ENCODE data around the gene TBC1D19.
"Not testable (repeated sequence)": the region's sequence is repeated elsewhere in the genome, so short reads cannot be mapped to it uniquely, and the experiment has no call there.

The TBC1D19 gene

DNA sequence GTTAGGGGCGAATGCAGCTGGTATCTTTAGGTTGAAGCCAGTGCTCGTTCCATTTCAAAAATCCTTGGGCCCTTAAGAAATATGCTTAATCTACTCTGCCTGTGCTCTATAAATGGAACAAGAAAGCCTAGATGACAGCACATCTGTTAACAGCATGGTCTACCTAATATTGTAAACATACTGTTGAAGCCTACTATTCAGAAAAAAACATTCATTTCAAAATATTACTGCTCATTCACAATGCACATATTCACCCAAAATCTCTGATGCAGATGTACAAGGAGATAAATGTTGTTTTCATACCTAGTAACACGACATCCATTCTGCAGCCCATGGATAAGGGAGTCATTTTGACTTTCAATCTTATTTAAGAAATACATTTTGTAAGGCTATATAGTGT, 106.6 kb downstream of the TBC1D19 start:
- no peak for DNase-seq

DNA sequence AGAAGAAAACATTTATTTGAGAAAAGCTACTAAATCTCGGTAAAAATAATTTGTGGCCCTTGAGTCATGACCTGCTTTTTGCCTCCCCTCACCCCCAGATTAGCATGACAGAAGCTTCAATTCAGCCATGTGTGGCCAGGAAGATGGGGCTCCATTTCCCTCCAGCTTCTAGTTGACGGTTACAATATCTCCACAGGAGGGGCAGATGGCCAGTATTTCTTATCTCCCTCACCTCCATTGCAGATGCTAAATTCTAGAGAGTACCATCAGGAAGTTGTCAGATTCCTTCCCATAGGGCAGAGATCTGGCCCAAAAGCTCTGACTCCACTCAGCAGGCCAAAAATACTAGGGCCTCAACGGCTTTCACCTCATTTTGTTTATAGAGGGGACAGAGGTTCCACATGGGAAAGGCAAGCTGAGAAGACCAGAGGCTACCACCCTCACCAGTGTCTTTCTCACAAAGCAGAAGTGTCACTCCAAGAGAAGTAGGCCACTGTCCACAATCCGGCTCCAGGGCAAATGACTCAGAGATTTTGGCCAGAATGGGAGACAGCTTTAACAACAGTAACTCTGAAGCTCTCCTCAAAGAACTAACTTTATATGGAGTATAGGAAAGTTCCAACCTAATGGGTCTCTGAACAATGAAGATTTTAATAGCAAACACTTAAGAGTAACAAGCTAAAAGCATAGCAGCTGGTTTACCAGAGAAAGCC, 108.3 kb downstream of the TBC1D19 start:
- no peak for DNase-seq

DNA sequence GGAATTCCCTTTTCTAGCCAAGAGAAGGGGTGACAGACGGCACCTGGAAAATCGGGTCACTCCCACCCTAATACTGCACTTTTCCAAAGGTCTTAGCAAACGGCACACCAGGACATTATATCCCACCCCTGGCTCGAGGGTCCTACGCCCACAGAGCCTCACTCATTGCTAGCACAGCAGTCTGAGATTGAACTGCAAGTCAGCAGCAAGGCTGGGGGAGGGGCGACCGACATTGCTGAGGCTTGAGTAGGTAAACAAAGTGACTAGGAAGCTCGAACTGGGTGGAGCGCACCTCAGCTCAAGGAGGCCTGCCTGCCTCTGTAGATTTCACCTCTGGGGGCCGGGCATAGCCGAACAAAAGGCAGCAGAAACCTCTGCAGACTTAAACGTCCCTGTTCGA, 110.2 kb downstream of the TBC1D19 start:
- not testable (repeated sequence) for DNase-seq

DNA sequence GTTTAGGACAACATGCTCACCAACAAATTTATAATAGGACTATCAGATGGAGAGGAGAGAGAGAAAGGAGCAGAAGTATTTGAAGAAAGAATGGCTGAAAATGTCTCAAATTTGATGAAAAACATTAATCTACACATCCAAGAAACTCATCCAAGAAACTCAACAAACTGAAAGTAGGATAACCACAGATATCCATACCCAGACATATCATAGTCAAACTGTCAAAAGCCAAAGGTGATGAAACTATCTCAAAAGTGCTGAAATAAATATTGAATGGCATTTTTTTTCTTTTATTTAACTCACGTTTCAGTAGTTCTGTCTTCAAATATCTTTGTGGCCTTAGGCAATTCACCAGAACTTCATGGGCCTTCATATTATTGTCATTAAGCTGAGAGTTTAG, 116.2 kb downstream of the TBC1D19 start:
- no peak for DNase-seq

DNA sequence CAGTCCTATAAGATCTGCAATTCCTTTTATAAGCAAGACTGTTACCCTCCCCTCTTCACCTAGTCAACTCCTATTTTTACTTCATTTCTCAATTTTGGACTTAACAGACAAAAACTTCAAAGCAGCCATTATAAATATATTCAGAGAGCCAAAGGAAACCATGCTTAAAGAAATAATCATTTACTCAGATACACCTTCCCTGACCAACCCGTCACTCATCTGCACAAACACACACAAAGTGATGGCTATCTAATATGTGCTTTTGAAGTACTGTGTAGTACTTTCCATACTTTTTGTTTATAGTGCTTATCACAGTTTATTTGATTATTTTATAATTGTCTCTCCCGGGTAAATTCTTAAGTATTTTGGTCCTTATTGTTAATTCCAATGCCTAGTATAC, 117.2 kb downstream of the TBC1D19 start:
- DNase-seq: no peak

DNA sequence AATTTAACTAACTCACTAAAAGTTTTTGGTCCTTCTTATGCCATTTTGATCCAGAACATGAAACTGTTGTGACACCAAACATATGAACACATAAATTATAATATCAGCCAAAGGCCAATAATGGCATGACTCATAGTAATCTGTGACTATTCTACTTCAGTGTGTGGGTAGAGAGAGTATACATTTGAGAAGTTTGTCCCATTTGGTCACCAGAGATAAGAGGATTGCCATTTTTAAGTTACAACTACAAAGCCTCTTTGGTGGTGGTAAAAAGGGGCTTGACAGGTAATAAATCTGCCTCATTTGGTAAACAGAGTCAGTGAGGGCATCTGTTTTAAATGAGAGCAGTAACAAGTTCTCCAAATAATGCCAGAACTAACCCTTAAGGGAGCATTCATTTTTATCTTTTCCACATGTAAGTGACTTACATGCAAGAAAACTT, 117.9 kb downstream of the TBC1D19 start:
- DNase-seq: no peak

DNA sequence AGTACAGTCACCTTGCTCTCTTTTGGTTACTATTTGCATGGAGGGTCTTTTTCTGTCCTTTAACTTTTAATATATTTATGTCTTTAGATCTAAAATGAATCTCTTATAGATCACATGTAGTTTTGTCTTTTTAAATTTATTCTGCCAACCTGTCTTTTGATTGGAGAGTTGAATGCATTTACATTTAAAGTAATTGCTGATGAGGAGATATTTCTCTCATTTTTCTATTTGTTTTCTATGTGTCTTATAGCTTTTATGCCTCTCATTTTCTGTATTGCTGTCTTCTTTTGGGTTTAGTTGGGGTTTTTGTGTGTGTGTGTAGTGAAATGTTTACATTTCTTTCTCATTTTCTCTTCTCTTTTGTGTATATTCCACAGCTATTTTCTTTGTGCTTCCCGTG, 123.5 kb downstream of the TBC1D19 start:
- DNase-seq: no peak

DNA sequence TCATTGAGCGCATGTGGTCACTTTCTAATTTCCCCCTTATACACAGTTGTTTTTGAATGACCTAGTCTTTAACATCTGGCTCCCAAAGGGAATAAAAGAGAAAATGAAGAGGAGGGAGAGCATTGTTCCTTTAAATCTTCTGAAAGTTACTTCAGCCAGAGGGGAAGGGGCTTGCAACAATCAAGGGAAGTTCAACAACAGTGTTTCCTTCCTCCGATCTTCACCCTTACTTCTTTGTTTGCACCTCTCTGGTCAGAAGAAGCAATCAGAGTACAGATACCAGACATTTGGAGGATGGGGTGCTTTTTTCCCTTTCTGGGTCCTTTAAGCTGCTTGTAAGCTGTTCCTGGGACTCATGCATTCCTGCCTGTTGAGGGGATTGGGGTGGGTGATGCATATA, 125.4 kb downstream of the TBC1D19 start:
- DNase-seq: no peak

DNA sequence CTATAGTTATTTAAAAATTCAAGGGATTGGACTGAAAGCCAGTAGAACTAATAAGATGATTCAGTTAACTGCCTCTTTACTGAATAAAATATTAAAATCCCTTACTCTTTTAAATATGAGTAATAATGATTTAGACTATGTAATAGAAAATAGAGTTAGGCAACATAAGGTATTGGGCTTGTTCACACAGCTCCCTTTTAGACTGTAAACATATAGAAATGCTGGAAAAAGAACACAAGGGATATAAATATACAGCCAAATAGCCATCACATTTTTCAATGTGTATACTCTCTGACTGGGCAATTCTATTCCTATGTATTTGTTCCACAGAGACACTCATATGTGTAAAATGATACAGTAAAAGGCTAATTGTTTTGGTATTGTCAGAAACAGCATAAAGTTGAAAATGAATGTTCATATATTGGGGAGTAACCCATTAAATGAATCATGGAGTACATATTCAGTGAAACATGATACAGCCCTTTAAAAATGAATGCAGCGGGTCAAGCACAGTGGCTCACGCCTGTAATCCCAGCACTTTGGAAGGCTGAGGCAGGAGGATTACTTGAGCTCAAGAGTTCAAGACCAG, 129.8 kb downstream of the TBC1D19 start:
- no peak for DNase-seq

DNA sequence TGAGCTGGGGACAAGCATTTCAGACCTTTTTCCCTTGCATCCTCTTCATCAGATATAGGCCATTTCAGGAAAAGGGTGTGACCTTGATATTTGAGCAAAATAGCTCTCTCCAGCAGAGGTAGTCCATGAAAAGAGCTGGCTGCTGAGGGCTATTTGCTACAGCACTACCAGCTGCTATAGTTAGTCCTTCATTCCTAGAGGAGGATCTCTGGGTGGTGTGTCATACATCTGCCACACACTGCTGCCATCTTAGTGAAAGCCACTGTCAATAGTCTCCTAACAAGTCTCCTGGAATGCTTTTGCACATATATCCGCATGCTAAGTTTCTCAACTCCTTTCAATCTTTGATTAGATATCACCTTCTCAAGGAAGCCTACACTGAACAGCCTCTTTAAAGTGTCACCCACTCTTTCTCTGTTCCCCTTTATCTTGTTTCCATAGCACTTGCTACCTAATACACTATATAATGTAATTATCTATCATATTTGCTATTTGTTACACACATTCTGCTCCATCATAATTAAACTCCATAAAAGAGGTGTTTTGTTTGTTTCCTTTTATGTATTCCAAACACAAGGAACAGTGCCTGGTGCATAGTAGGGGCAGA, 131.9 kb downstream of the TBC1D19 start:
- no peak for DNase-seq

DNA sequence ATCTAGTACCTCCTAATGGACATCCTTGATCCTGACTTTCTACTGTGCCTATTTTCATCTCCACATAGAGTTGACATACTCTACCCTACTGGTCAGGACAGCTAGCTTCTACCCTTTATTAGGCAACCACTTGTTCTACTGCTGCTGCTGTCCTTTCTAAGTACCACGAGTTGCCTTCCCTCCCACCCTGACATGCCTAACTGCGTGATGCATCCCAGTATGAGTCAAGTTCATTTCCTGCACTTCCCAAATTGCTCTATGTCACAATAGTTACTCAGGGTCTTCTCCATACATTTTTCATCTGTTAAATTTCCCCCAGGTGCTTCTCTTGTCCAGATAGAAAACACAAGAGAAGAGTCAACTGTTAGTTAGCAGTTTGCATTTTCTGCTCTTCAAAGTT, 133.4 kb downstream of the TBC1D19 start:
- DNase-seq: no peak

DNA sequence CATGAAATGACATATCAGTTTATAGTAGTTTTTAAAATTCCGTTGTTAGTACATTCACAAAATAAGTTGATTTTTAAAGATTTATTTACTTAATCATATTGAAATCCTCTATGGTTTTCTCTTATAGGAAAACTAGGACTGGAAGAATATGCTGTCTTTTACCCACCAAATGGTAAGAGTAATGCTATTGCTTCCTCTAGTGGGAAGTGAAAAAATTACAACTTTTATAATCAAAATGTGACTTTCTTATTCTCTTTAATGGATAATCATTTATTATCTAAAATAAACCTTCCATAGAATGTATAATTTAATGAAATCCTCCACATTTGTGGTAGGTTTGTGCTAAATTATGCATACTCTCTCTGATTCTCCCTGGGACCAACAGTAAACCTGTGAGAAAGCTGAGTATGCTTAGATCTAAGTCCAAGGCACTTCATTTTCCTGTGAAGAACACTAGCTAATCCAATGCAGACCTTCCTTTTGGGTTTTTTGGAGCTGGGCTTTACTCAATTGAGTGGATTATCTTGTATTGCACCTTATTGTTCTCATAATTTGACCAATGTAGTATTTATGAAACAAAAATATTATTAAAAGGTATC, 136.2 kb downstream of the TBC1D19 start:
- DNase-seq: no peak

DNA sequence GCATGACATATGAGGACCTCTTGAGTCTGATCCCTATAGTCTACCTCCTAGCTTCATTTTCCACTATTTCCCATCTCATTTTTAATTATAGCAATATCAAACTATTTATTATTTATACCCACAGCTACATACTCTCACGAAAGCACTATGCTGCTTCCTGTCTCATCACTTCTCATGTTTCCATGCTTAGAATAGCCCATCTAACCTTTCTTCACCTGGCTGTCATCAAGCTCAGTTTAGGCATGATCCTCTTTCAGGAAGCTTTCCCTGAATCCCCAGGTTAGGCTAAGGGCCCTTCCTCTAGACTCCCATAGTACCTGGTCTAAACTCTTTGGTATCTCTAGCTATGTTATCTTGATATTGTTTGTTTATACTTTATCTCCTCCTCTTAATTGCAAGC, 137.8 kb downstream of the TBC1D19 start:
- DNase-seq: no peak

DNA sequence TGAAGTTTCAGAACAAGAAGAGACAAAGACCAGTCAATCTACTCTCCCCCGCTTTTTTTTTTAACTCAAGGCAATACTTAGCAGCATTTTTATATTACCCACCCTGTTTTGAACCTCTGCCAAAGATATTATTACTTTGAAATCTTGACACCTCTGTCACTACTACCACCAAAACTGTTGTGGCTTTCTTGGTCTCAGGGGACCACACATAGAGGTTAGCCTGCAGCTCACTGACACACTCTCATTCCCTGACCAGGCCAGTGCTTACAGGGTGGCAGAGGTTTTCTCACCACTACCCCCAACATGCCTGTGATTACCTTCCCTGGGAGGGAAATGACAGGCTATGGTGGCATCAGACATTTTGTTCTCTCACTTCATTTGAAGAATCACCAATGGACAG, 139.3 kb downstream of the TBC1D19 start:
- DNase-seq: peak; percentile 28

DNA sequence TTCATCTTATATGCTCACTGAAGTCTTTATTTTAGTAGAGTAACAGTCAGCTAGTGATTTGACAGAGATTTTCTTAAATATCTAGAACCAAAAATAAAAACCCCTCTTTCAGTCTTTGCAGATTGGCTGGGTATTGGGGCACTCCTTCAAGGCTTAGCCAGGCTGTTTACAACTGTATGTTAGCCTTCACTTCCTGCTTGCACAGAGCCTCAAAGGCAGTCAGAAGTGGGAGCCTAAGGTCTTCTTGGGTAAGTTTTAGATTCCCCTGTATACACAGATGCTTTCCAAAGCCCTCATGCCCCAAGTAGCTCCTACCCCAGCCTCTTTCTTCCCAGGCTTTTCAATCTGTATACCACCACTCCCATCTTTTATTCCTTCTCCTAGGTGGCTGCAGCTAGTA, 140.7 kb downstream of the TBC1D19 start:
- DNase-seq: no peak

DNA sequence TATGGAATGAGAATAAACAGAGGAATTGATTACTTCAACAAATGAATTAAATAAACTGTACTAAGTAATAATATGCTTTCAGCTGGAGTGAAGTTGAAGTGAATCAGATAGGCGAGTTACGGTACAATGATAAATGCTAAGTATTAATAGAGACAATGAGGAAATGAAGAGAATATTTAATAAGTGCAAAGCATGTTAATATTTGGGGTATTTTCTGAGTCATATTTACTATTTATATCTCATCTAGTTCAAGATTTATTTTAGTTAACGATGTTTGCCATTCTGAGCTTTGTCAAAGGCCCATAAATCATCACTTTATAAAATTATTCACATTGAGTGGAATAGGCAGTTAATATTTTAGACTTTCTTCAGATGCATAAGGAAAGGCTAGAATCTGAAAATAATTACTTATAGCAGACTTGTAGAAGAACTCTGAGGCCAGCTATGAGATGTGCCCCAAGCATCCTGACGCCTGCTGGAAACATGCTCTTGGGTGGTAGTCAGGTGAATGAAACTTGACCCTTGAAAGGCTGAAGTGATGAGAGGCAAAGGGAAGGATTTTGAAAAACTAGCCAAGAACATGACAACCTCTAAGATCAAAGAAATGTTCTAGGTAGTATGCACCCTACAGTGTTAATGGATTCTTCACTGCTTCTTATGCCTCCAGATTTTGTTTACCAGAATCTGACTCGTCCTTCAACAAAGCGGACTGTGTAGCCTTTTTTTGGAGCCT, 142.9 kb downstream of the TBC1D19 start:
- no peak for DNase-seq

DNA sequence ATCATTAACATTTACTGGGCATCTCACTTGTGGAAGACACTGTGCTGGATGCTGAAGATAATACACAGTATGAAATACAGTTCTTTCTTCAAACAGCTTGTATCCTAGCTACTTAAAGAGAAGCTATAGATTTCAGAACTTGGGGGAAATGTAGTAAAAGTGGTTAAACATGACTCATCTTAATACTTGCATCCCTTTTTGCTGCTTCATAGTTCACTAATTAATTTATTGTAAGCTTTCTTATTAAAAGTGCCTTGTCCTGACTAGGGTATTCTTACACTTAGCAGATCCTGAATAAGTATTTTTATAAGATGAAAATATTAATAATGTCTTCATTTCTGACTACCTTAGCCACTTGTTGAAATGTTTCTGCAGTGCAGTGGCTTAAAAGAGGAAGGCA, 144.0 kb downstream of the TBC1D19 start:
- no peak for DNase-seq

DNA sequence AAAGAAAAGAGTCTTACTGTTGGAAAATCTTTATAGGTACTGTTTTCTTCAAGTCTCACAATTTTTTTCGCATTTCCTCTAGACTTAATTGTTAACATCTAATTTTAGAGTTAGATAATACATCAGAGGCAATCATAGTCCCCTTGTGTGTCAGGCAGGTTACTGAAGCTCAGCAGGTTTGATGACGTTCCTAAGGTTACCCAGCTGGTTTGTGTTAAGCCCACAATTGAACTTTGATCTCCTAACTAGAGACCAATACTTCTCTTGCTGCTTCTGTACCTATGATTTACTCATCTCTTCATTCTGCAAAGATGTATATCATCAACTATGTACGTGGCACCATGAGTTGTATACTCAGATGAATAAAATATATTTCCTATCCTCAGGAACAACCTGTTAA, 145.1 kb downstream of the TBC1D19 start:
- no peak for DNase-seq

DNA sequence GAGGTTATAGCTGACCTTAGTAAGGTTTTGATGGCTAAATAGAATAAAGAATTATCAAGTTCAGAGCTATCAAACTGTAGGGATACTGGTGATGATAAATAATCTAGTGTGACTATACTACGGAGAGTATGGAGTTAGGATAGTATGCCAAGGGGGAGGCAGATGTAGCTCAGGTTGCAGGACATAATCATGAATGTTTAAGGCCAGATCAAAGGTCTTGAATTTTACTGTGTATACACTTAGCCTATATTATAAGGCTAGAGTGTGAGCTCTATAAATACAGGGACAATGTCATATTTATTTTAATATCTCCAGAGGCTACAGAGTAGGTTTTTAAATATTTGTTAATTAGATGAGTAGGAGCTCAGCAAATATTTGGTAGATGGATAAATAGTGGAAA, 145.7 kb downstream of the TBC1D19 start:
- DNase-seq: no peak

DNA sequence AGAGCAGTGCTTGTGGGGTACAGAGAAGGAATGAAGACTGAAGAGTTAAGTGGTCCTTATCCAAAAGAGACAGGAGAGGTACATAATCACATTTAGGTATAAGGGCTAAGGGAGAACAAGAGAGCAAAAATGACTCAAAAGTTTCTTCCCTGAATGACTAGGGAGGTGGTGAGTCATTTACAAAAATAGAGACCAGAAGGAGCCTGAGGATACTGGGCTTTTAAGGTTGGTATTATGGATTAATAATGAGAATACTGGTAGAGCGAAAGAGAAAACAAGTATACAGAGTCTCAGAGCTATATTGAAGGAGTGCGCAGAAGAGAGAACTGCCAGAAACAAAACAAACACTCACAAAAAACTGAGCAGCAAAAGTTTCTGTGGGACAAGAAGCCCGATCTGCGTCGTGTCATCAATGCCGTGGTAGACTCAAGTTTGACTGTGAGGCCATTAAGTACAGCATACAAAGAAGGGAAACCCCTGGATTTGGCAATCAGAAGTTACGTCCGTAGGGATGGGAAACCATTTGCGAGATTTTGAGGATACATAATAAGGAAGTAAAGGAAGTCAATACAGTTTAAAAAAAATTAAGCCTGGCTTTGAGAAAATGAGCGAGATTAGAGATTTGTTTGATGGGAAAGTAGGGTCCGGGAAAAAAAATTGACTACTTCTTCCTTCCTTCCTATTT, 147.6 kb downstream of the TBC1D19 start:
- DNase-seq: no peak

DNA sequence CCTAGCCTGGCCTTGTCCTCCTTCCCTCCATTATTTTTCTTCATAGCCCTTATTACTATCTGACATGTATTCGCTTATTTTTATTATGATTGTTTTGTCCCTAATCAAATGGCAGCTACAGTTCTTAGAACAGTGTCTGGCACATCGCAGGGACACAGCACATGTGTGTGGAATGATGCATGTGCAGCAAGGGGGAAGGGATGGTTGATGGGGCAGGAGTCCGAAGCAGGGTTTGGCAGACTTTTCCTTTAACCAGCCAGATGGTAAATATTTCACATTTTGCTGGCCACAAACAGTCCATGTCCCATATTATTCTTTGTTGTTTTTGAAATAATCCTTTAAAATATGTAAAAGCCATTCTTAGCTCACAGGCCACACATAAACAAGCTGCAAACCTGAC, 148.5 kb downstream of the TBC1D19 start:
- DNase-seq: no peak

DNA sequence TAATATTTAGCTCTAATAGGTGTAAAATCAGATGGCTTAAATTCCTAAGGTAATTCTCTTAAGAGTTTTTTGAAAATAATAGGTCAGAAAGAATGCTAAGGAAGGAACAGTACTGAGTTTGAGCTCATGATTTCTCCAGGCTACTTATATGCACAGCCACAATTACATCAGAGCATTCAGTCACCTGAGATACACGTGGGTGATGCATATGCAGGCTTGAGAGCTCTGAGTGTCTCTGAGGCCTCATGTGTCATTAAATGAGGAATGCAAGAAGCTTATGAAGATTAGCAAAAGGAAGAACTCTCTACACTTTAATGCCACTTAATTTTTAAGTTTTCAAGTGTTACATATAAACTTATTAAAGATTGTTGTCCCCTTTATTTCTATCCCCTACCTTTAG, 152.7 kb downstream of the TBC1D19 start:
- DNase-seq: no peak

DNA sequence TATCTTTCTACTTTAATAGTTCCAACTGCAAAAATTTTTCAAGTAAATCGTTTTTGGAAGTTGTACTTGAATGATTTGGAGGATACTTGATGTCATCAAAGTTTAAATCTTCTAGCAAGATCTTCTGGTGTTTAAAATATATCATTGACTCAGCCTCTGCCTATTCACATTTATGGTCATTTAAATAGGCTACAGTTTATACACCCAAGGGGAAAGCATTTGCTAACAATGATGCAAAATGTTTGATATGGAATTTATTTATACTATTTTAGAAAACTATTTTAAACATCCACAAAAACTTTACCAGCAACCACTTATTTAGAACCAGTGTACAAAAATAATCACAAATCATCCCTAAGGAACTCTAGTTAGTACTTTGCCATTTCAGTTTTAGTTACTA, 153.5 kb downstream of the TBC1D19 start:
- DNase-seq: no peak
